HuH-7 (cell line): ENCODE data around the gene AFAP1L2.
"Not testable (repeated sequence)": the region's sequence is repeated elsewhere in the genome, so short reads cannot be mapped to it uniquely, and the experiment has no call there.

Experiments used
- DNase-seq: peaks from one replicate; pipeline ENCODE4 v3.0.0; 2011; ENCODE audit warnings: low spot score

The AFAP1L2 gene

DNA sequence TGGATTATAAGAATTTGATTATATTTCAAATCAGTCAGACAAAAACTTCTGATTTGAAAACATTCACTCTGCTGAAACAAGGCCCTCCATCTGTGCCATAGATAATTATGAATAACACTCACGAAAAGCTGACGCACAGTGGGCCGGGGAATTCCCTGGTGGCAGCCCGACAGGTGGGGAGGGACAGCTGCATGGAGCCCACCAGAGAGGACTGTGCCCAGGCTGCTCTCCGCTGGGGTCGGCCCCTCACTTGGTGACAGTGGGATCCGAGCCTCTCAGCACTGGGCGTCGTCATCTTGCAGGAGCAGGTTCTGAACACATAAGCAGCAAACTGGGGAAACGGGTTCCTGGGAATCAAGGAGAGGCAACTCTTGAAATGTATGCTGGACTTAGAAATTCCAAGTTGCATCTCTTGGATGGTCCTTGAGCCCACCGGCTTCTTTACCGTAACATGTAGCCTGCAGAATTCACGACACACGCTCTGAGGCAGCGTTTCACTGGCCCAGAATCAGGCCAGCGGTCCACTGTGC, 41.4 kb downstream of the AFAP1L2 start:
- DNase-seq, result no peak

DNA sequence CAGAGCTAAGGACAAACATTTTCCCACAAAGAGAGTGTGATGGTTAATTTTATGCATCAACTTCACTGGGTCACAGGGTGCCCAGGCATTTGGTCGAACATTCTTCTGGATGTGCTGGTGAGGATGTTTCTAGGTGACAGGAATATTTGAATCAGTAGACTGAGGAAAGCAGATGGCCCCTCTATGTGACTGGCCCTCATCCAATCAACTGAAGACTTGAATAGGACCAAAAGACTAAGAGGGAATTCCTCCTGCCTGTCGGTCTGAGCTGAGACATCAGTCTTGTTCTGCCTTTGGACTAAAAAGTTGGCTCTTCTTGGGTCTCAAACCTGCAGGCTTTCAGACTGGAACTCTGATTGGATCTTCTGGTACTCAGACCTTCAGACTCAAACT, 44.4 kb downstream of the AFAP1L2 start:
- DNase-seq, result no peak

DNA sequence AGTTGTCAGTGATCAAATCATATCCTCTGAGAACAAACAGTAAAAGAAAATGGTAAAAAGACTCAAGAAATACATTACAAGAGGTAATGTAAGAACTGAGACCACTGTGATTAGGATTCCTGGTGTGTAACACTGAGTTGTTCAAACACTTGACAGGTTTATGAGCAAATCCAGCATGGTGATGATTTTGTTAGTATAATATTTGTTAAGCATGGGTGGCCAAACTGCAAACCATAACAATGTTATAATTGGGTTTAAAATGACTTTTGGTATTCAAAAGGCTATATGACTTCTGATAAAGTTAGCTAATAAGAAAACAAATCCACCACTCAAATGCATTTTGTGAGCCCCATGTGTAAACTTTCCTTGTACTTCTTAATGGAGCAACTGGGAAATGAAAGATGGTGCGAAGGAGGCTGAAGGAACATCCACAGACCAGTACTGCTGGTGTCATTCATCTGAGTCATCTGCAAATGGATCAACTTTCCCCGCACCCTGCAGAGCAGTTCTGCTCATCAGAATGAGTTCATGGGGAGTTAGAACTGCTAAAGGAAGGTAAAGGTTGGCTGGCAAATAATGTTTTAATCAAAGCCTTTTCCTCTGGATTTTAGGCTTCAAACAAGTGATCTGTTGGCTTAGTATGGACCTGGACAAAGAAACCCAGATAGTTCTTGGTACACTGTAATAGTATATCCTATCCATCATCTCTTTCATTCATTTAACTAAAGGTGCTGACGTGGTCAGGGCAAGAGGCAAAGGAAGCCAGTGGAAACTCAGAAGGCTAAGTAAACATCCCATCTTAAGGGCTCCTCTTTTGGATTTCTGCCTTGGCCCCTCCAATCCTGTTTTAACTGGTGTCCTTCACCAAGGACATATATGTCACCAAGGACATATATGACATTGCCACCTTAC, 45.0 kb downstream of the AFAP1L2 start:
- no peak for DNase-seq

DNA sequence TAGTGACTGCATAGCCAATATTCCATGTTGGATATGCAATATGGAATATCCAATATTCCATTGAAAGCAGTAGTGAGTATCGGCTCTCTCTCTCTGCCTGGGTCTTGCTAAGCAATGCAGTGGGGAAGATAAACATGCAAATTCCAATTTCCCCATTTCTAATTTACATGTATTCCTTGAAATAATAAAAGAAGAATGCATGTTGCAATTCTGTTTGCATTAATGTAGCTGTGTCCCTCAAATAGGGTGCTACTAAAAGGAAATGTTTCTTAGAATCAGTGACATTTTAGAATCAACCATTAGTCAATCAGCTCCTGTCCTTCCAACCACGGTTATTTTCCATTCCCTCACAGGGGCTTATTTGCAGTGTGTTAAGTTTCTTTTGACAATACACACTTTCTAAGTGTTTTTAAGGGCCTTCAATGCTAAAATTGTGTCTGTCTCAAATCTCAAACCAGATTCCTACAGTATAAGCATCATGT, 46.7 kb downstream of the AFAP1L2 start:
- DNase-seq, result no peak

DNA sequence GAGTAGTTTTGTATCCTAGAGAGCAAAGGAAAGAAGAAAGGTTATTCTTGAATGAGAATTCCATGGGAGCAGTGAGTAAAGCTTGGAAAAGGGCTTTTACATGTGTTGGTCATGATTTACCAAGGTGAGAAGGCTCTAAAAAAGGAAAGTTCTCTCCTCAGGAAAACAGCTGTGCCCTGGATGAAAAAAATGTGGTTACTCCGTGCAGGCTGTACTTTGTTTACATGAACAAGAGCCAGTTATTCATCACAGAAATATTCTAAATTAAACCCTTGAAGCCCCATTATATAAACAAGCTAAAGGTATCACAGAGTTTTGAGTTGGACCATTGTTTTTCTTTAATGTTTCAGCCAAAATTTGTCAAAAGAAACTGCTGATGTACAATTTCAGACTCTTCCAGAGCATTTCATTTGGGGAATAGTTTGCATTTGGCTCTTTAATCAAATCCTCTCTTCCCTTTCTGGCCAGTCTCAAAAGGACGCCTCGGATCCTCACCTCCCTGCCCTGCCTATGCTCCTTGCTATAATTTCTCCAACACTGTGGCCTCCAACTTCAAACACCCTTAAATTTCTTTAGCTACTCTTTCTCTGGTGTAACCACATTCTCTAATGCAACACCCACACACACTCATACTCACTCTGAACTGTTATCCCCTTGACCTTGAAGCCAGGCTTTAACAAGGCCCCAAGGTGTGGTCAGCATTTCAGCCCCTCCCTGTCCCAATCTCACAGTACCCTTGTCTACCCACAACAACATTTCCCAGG, 47.4 kb downstream of the AFAP1L2 start:
- DNase-seq, result no peak

DNA sequence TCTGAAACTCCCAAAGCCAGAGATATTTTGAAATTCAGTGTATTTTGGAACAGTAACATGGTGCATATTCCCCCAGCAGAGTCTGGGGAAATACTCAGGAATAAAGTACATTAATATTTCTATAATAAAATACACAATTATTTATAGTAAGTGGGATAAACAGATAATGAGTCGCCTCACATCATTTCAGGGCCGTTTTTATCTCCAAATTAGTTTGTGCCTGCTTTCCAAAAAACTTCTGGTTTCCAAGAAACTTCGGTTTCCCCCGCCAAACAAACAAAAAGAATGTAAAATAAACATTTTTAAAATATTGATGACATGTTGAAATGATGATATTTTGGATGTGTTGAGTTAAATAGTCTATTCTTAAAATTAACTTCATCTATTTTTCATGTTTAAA, 48.2 kb downstream of the AFAP1L2 start:
- DNase-seq, result no peak

DNA sequence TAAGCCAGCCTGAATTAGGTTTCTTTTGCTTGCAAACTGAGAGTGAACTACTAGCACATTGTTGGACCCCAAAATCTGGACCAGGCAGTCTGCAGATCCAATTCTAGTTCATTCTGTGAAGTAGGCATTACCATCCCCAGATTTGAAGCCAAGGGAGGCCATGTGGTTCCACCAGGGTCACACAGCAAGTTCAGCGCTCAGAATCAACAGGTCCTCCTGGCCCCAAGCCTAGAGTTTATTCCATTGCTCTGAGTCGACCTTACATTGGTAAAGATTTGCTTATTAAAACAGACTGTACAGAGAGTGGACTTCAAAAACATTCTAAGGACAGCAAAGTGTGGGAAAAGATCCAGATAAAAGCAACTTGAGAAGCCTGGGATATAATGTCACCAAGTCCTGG, 50.9 kb downstream of the AFAP1L2 start:
- DNase-seq, result no peak

DNA sequence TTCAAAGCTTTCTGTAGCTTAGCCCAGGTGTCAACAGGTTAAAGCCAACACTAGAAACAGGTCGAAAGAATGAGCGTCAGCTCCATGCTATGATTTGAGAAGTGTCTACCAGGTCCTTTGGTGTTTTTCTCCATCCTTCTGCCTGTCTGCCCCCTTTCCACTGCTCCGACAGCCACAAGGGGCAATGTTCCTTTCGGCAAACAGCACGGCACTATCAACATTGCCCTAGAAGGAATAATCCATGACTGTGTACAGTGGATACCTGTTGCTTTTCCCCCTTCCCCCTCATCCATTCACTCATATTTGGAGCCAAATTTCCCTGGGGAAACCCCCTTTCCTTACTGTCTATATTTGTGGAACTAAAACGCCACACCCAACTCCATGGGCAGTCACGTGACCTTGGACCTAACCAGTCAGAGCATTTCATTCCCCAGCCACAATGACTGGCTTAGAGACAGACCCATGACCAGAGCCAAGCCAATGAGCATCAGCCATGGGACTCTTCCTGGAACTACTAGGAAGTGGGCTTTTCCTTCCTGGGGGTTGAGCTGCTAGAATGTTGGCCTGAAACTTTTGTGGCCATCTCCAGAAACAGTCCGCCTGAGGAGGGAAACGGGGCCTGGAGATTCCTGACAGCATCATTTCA, 51.5 kb downstream of the AFAP1L2 start:
- no peak for DNase-seq

DNA sequence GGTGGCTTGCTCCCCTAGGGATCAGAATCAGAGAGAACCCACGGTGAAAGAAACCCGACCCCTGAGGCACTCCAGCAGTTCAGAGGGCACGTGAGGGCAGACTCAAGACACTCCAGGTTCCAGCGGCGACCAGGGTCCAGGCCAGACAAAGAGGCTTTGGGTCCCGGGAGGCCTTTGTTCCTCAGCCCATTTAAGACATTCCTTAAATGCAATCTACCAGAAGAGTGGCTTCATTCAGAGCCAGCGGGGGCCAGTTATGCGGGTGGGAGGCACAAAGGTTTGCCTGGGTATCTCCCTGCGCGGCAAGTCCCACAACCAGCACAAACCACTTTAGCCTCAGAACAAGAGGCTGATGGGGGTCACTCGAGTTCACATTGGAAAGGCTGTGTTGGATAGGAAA, 53.6 kb downstream of the AFAP1L2 start:
- no peak for DNase-seq

DNA sequence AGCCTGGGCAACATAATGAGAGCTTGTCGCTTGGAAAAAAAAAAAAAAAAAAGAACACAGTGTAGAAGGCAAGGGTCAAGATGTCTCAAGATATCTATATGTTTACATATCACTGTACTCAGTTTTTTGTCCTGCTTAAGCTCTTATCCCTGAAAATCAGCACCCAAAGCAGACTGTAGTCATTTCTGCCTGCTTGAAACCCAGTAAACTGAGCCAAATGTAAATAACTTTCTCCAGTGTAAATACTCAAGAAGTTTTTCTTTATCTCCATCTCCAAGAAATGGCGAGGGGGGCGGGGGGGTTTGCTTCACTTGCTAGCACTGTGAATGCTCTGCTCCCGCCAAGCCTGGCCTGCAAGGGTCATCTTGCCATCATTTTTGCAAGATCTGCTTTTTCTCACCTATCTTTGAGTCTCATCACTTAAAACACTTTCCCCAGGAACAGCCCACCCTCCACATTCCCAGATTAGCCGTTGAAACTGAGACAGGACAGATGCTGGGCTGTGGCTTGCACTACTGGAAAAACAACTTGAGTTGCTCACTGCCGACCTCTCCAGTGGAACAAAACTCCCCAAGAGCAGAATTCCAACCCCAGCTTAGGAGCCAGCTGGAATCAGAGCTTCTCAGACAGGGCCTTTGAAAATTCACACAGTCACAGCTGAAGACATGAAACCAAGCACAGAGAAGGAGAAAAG, 54.6 kb downstream of the AFAP1L2 start:
- DNase-seq, result no peak

DNA sequence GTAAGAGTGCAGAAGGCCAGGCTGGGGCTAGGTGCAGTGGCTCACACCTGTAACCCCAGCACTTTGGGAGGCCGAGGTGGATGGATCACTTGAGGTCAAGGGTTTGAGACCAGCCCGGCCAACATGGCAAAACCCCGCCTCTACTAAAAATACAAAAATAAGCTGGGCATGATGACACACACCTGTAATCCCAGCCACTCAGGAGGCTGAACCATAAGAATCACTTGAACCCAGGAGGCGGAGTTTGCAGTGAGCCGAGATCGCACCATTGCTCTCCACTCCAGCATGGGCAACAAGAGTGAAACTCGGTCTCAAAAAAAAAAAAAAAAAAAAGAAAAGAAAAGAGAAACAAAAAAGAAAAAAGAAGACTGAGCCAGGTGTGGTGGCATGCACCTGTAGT, 55.2 kb downstream of the AFAP1L2 start:
- not testable (repeated sequence) for DNase-seq

DNA sequence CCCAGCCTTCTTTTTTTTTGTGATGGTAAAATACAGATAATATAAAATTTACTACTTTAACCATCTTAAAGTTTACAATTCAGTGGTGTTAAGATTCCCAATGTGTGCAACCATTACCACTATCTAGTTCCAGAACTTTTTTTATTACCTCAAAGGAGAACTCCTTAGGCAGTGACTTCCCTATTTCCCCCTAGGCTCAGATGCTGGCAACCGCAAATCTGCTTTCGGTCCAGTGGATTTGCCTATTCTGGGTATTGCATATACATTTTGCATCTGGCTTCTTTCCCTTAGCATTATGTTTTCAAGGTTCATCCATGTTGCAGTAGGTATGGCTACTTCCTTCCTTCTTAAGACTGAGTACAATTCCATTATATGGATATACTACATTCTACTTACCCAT, 56.5 kb downstream of the AFAP1L2 start:
- no peak for DNase-seq

DNA sequence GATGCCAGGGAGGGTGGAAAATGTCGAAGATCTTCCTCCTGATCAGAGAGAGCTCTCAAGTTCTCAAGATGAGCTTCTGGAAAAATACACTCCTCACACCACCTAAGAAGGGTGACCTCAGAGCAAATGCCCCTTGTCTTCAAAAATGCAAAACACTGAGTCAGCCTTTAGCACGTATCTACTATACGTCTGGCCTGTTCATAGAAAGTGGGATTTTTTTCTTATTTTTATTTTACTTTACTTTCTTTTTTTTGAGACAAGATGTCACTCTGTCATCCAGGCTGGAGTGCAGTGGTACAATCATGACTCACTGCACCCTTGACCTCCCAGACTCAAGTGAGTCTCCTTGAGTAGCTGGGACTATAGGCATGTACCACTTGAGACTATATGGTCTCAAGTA, 57.1 kb downstream of the AFAP1L2 start:
- DNase-seq, result no peak

DNA sequence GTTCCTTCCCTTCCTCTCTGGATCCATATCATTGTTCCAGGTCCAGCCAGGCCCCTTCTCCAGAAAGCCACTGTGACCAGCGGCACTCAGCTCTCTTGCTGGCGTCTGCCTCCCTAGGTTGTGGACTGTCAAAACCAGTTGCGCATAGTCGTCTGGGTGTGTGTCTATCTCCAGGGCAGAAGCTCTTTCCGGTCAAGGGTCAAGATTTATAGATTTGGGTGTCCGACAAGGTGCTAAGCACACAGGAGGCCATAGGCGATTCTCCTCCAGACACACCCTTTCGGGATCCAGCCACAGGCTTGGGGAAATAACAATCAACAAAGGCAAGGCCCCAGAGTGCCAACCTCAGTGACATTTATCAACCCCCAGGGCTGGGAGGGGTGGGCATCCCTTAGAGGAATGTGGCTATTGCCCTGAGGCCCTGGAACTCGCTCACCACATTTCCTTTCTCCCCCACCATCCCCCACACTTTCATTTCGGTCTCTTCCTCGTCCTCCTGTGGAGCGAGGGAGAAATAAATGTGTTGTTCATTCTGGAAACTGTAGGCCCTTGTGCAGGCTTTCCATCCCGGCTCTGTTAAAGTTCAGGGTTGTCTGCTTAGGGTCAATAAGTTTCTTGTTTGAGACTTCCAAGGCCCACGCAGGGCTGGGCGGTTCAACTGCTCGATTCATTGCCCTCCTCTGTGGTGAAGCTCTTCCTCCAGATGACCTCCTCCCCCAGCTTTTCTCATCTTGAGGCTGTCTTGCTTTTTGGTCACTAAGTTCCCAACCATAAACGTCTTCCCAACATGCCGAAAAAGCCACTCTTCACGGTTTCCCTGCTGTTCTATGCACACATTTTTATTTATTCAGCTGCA, 57.9 kb downstream of the AFAP1L2 start:
- DNase-seq, result no peak

DNA sequence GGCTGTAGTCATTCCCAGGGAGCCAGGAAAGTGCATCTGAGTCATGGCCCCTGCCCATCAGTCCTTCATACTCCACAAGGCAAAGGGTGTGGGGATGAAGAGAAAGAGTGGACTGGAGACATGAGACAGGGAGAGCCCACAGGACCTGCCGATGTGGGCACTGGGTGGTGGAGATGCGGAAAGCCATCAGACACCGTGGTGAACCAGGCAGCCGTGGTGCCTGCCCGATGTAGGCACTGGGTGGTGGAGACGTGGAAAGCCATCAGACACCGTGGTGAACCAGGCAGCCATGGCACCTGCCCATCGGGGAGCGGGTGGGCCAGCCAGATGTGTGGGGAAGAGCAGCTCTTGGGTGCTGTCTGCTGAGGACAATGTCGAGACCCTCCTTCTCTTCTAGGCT, 58.6 kb downstream of the AFAP1L2 start:
- no peak for DNase-seq

DNA sequence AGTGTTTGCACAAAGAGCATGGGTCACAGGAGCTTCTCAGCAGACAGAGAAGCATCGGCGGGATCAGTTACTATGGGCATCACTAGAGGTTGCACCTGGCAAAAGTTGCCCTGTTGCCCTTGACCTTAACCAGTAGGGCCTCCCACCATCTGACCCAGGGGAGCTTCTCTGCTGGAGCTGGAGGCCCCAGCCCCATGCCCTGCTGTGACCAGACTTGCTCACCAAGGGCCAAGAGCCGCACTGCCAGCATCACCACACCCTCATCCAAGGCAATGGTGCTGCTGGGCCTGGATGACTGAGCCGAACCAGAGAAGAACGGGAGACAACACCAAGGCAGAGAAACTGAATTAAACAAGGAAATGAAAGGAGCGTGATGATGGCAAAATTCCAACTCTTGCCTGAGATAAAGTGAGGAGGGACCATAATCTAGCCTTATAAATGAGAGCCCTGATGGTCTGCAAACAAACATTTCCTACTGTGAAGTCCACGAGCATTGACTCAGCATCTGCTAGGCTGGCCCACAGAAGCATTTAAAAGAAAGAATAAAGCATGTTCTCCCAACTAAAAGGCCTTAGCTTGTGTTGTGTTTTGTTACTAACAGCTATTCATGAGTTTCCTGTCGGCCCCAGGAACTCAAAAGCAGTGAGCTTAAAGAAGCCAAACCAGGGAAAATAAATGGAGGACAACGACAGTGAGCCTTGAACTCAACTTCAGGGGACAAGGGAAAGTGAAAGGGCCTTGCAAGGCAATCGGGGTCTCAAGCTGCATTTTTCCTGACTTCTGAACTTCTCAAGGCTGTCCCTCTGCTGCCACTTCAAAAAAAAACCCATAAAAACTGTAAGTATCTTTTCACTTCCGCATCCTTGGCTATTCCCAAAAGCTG, 60.4 kb downstream of the AFAP1L2 start:
- DNase-seq, result no peak

DNA sequence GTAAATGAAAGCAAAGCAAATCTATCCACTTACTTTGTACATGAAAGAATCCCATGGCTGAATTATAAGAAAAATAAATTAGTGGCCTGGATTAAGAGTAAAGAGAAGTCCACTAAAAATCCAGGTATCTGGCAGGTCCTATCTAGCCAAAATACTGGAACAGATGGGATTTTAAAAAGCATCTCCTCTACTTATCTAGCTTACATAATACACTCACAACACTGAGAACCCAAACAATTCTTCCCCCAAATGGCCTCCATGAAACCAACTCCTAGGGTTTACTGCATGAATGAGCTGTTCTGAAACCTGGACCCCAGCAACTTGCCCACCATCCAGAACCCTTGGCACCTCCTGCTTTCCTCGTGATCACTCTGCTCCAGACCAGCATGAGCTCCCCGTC, 61.3 kb downstream of the AFAP1L2 start:
- no peak for DNase-seq

DNA sequence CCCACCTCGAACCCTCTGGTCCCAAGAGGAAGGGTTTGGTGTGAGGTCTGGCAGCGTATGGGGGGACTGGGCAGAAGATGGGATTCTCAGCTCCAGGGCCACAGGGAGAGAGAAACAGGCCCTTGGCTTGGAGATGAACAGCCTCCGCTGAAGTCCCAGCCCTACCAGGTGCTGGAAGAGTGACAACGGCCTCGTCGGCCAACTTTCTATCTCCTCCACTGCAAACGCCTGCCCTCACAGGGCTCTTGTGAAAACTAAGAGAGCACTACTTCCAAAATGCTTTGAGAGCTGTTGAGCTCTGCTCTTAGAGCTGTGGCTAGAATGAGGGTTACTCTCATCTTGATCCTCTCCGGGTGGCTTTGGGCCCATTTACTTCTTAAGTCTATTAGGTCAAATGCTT, 63.5 kb downstream of the AFAP1L2 start:
- DNase-seq, result no peak

DNA sequence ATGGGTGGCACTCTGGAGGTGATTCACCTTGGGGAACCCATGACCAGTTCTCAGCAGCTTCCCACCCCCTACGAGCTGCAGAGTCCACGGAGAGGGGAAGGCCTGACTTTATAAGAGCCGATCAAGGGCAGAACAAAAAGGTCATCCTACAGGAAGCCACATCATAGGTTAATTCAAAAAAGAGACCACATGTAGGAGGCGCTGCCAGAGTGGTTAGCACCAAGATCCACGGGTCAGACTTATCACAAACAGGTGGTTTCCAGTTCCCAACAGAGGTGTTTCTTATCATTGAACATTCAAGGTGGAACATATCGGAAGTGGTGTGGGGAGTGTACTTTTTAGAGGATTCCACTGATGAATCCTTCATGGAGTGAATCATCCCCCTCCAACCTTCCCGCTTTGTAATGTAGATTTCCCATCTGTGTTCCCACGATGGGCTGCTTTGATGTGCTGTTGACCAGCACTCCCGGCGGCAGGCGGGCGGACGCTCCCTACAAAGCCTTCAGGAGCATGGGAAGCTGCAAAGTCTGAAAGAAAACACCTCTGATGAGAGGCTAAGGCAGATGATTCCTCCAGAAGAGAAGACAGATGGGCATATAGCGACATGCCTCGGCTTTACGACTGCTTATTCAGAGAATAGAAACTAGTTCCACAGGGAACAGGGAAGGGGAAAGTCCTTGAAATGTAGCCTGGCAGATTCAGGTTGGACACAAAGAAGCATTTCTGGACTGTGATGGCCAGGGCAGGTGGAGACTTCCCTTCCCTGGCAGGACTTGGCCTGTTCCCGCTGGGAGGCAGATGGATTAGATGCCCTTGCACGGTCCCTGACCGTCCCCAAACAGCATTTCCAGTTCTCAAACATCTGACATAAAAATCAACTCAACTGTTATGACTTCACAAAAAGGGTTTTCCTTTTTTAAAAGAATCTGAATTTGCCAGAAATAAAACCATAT, 66.5 kb downstream of the AFAP1L2 start:
- no peak for DNase-seq
